ENCODE data around the gene ITGB6.
"Not testable (repeated sequence)": the region's sequence is repeated elsewhere in the genome, so short reads cannot be mapped to it uniquely, and the experiment has no call there.

The ITGB6 gene

DNA sequence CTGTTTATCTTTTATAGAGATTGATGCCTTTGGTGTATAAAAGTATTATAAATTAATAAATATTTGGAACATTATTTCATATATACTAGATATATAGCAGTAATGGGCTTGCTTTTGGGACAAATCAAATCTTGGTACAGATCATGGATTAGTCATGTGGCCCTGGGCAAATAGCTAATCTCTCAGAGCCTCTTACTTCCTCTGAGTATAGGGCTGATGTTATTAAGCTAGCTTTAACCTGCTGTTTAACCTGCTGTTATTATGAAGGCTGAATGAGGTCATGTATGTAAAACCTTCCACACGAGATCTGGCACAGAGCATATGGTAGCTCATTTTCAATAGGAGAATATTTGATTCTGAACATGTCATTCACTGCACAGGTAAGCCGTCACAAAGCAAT lies 5.7 kb downstream of the ITGB6 start:
- H3K4me3 ChIP-seq (ENCODE audit: low read length): no peak overlapping the region
- DNase-seq (ENCODE audit: low read depth): peak; percentile 85
- TF ChIP-seq, protein P1, sequence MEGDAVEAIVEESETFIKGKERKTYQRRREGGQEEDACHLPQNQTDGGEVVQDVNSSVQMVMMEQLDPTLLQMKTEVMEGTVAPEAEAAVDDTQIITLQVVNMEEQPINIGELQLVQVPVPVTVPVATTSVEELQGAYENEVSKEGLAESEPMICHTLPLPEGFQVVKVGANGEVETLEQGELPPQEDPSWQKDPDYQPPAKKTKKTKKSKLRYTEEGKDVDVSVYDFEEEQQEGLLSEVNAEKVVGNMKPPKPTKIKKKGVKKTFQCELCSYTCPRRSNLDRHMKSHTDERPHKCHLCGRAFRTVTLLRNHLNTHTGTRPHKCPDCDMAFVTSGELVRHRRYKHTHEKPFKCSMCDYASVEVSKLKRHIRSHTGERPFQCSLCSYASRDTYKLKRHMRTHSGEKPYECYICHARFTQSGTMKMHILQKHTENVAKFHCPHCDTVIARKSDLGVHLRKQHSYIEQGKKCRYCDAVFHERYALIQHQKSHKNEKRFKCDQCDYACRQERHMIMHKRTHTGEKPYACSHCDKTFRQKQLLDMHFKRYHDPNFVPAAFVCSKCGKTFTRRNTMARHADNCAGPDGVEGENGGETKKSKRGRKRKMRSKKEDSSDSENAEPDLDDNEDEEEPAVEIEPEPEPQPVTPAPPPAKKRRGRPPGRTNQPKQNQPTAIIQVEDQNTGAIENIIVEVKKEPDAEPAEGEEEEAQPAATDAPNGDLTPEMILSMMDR (IDR thresholded peaks at IDR 0.05; ENCODE audit: insufficient read depth, low read depth, low read length, missing control alignments): no peak

GRCh38 chr2:160181146-160181836 lies 18.8 kb downstream of the ITGB6 start:
- peak; percentile 65 for DNase-seq (ENCODE audit: low read depth)
- not testable (repeated sequence) for H3K4me3 ChIP-seq (ENCODE audit: low read length)

DNA sequence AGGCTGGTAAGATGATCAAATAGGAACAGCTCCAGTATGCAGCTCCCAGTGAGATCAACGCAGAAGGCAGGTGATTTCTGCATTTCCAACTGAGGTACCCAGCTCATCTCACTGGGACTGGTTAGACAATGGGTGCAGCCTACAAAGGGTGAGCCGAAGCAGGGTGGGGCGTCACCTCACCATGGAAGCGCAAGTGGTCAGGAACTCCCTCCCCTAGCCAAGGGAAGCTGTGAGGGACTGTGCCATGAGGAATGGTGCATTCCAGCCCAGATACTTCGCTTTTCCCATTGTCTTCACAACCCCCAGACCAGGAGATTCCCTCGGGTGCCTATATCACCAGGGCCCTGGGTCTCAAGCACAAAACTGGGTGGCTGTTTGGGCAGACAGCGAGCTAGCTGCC lies 19.4 kb downstream of the ITGB6 start:
- DNase-seq (ENCODE audit: low read depth); H3K4me3 ChIP-seq (ENCODE audit: low read length): not testable (repeated sequence)

- TF ChIP-seq, protein P1 (IDR thresholded peaks at IDR 0.05; ENCODE audit: insufficient read depth, low read depth, low read length, missing control alignments): no peak
- DNase-seq (ENCODE audit: low read depth): no peak
- H3K4me3 ChIP-seq (ENCODE audit: low read length): no peak overlapping the region
These were observed 19.9 kb downstream of the ITGB6 start for GRCh38 chr2:160180172-160180571.

DNA sequence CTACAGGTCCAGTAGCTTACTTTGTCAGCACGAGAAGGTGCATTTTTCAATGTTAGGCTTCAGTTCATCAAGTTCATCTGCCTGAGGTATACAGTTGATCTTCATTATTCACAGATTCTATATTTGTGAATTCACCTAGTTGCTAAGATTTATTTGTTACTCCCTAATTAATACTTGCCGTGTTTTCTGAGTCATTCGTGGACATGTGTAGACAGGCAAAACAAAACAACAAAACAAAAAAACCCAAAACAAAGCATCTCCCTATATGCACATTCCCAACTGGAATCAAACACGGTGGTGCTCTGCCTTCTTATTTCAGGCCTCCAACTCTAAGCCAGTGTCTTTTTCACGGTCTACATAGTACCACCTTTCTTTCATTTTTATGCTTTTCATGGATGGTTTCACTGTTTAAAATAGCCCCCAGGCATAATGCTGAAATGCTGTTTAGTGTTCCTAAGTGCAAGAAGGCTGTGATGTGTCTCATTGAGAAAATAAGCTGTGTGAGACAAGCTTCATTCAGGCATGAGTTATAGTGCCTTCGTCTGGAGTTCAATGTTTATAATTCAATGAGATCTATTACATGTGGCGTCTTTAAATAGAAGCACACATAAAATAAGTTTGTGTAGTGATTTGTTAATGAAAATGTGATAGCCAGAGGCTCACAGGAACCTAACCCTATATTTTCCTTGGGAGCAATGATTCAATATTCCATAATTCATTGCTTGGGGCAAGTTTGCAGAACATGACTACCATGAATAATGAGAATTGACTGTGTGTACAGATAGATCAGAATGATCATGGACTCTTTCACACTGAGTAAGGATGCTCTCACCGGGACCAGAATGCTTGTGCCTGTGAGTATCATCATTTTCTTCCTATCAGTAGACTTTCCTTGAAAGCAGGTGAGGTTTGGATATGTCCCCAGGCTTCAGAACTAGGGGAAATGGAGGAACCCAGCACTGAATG lies 24.6 kb downstream of the ITGB6 start:
- peak; percentile 66 for DNase-seq (ENCODE audit: low read depth)
- TF ChIP-seq, protein P1 (IDR thresholded peaks at IDR 0.05; ENCODE audit: insufficient read depth, low read depth, low read length, missing control alignments): no peak
- H3K4me3 ChIP-seq (ENCODE audit: low read length): no peak overlapping the region

- TF ChIP-seq, protein P1 (IDR thresholded peaks at IDR 0.05; ENCODE audit: insufficient read depth, low read depth, low read length, missing control alignments): no peak
These were observed 25.8 kb downstream of the ITGB6 start for GRCh38 chr2:160174322-160174721.

GRCh38 chr2:160169988-160170387 lies 30.1 kb downstream of the ITGB6 start:
- DNase-seq (ENCODE audit: low read depth): no peak
- no peak overlapping the region for H3K4me3 ChIP-seq (ENCODE audit: low read length)
- TF ChIP-seq, protein P1 (IDR thresholded peaks at IDR 0.05; ENCODE audit: insufficient read depth, low read depth, low read length, missing control alignments): no peak

More at GRCh38 chr2:160174322-160174721, 25.8 kb downstream of the ITGB6 start:
- H3K4me3 ChIP-seq (ENCODE audit: low read length): no peak overlapping the region
- DNase-seq (ENCODE audit: low read depth): peak; percentile 41
